KMS-11 (cell line): ENCODE results near the gene WSCD2.

ENCODE experiments used
- H2AFZ ChIP-seq: fragments of 200-600 bp; sonication (generic); 2 replicates; pipeline ENCODE4 v1.6.1; 2016; ENCODE audit warnings: antibody characterized with exemption, mixed run types, low read depth
- H3K27ac ChIP-seq: fragments of 200-600 bp; sonication (generic); 2 replicates; pipeline ENCODE4 v1.6.1; 2016; ENCODE audit warnings: mild to moderate bottlenecking, mixed run types
- H3K27me3 ChIP-seq: fragments of 200-600 bp; sonication (generic); 2 replicates; pipeline ENCODE4 v1.6.1; 2017; ENCODE audit warnings: mild to moderate bottlenecking, low read depth, mixed run types, moderate library complexity; ENCODE audit not compliant: insufficient read depth
- H3K36me3 ChIP-seq: fragments of 200-600 bp; sonication (generic); 2 replicates; pipeline ENCODE4 v1.6.1; 2017; ENCODE audit warnings: mild to moderate bottlenecking, mixed run types; ENCODE audit not compliant: insufficient read depth
- H3K4me1 ChIP-seq: fragments of 200-600 bp; sonication (generic); 2 replicates; pipeline ENCODE4 v1.6.1; 2016; ENCODE audit warnings: mild to moderate bottlenecking, low read depth, mixed run types; ENCODE audit not compliant: poor library complexity, severe bottlenecking
- H3K4me2 ChIP-seq: fragments of 200-600 bp; sonication (generic); 2 replicates; pipeline ENCODE4 v1.7.0; 2016; ENCODE audit warnings: mild to moderate bottlenecking, mixed run types
- H3K4me3 ChIP-seq: fragments of 200-600 bp; sonication (generic); IDR thresholded peaks from 2 replicates; pipeline ENCODE4 v1.6.1; 2017; ENCODE audit warnings: low read depth, low read length, mixed read lengths; ENCODE audit not compliant: insufficient read depth
- H3K79me2 ChIP-seq: fragments of 200-600 bp; sonication (generic); 2 replicates; pipeline ENCODE4 v1.6.1; 2016; ENCODE audit warnings: low read depth, mixed run types; ENCODE audit not compliant: insufficient read depth
- H3K9ac ChIP-seq: fragments of 200-600 bp; sonication (generic); 2 replicates; pipeline ENCODE4 v1.6.1; 2016; ENCODE audit warnings: mild to moderate bottlenecking, mixed run types
- H4K20me1 ChIP-seq: fragments of 200-600 bp; sonication (generic); 2 replicates; pipeline ENCODE4 v1.6.1; 2016; ENCODE audit warnings: mild to moderate bottlenecking, mixed run types; ENCODE audit not compliant: insufficient read depth
- CTCF ChIP-seq: fragments of 200-600 bp; sonication (generic); conservative IDR thresholded peaks from 2 replicates; pipeline ENCODE4 v1.6.1; 2017; ENCODE audit warnings: low read depth, mild to moderate bottlenecking, antibody characterized with exemption, low read length, moderate library complexity, mixed read lengths

WSCD2 gene

GRCh38 chr12:108157870-108158459 lies 28.9 kb downstream of the WSCD2 start:
- no peaks in the 10 kb centered on the region for H4K20me1 ChIP-seq
- H3K9ac ChIP-seq, result no peak overlapping the region
- H3K79me2 ChIP-seq, result no peaks in the 10 kb centered on the region
- no peaks in the 10 kb centered on the region for H3K27me3 ChIP-seq
- TF ChIP-seq CTCF, result no peak
- no peak overlapping the region for H3K4me3 ChIP-seq
- no peak overlapping the region for H2AFZ ChIP-seq
- H3K4me2 ChIP-seq, result no peak overlapping the region
- H3K27ac ChIP-seq, result no peak overlapping the region
- no peaks in the 10 kb centered on the region for H3K4me1 ChIP-seq
- no peaks in the 10 kb centered on the region for H3K36me3 ChIP-seq

GRCh38 chr12:108162207-108162606 lies 33.1 kb downstream of the WSCD2 start:
- Histone ChIP-seq H3K79me2 (no peaks in the 10 kb centered on the region), H4K20me1 (no peaks in the 10 kb centered on the region), H3K36me3 (no peaks in the 10 kb centered on the region), H3K4me1 (no peaks in the 10 kb centered on the region), H3K9ac (no peak overlapping the region), H2AFZ (no peak overlapping the region), H3K27me3 (no peaks in the 10 kb centered on the region), H3K4me2 (no peak overlapping the region), H3K4me3 (no peak overlapping the region), H3K27ac (no peak overlapping the region)
- no peak for TF ChIP-seq CTCF

GRCh38 chr12:108166505-108166904 lies 37.4 kb downstream of the WSCD2 start:
- Histone ChIP-seq H2AFZ (no peak overlapping the region), H4K20me1 (no peaks in the 10 kb centered on the region), H3K27me3 (no peaks in the 10 kb centered on the region), H3K9ac (no peak overlapping the region), H3K4me1 (no peaks in the 10 kb centered on the region), H3K36me3 (no peaks in the 10 kb centered on the region), H3K27ac (no peak overlapping the region), H3K79me2 (no peaks in the 10 kb centered on the region), H3K4me2 (no peak overlapping the region), H3K4me3 (no peak overlapping the region)
- TF ChIP-seq CTCF, result no peak

- H3K27ac ChIP-seq, result no peak overlapping the region
- H2AFZ ChIP-seq, result no peak overlapping the region
- no peaks in the 10 kb centered on the region for H3K79me2 ChIP-seq
- H3K27me3 ChIP-seq, result no peaks in the 10 kb centered on the region
- no peak overlapping the region for H3K4me3 ChIP-seq
- H3K9ac ChIP-seq, result no peak overlapping the region
- H3K36me3 ChIP-seq, result no peaks in the 10 kb centered on the region
- no peaks in the 10 kb centered on the region for H3K4me1 ChIP-seq
- TF ChIP-seq CTCF, result no peak
- no peak overlapping the region for H3K4me2 ChIP-seq
- no peaks in the 10 kb centered on the region for H4K20me1 ChIP-seq
Observed at GRCh38 chr12:108167974-108168373, 38.9 kb downstream of the WSCD2 start.
